Gastrocnemius medialis (tissue), 4 donors: Measurements from ENCODE around the gene MYOM3.

Experiments used
- CTCF ChIP-seq, 5 experiments: fragments of 450-650 bp in 3 of 5; fragments of 200-600 bp in 2 of 5; sonication (generic) in 2 of 5; IDR thresholded peaks in 4 of 5; conservative IDR thresholded peaks in 1 of 5; 1 replicate in 4 of 5; 2 replicates in 1 of 5; pipeline ENCODE4 v1.5.1; 2016 to 2019; ENCODE audit warnings: antibody characterized with exemption in 5 of 5, mild to moderate bottlenecking in 3 of 5, moderate library complexity in 3 of 5
- POLR2A ChIP-seq, 2 donors: fragments of 450-650 bp; IDR thresholded peaks; one replicate each; pipeline ENCODE4 v1.6.1; 2017; ENCODE audit warnings: antibody characterized with exemption in 2 of 2, mild to moderate bottlenecking in 2 of 2, moderate library complexity in 2 of 2

GRCh38 chr1:24094554-24094953 is 17.4 kb downstream of the MYOM3 start:
- TF ChIP-seq POLR2A (IDR thresholded peaks at IDR 0.05) (no peak), CTCF (IDR thresholded peaks at IDR 0.05 in 4 of 5, conservative IDR thresholded peaks at IDR 0.05 in 1 of 5) (no peak)
